Erythroblast (primary cell): ENCODE data around the gene CCDC177.

Source experiments
- DNase-seq, 2 experiments: peaks; one replicate each; lab custom pipeline; 2025; lab: John Stamatoyannopoulos, UW
- GATA1 ChIP-seq: IDR thresholded peaks from 2 replicates; pipeline ENCODE4 v1.6.1; 2011; ENCODE audit warnings: low read depth, mild to moderate bottlenecking, control low read depth, low read length, moderate library complexity
- POLR2A ChIP-seq: IDR thresholded peaks from 2 replicates; pipeline ENCODE4 v1.6.1; 2011; ENCODE audit warnings: mild to moderate bottlenecking, low read length

Gene CCDC177

DNA sequence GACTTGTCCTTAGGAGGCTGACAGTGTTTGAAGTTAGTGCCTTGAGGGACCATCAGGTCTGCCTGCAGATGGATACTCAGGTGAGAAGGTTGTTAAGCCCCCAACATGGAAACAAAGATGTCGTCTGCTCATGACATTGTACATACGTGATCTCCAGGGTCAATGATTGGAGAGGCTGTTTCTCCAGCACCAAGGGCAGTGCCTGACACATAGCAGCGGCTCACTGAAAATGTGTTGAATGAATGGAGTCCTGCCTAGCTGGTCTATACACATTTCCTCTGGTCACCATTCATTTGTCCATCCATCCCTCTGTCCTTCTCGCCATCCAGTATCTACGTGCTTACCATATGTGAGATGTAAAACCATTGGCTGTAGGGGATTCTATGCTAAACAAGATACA is 7.1 kb downstream of the CCDC177 start:
- TF ChIP-seq GATA1 (no peak), POLR2A (no peak)
- no peak for DNase-seq

DNA sequence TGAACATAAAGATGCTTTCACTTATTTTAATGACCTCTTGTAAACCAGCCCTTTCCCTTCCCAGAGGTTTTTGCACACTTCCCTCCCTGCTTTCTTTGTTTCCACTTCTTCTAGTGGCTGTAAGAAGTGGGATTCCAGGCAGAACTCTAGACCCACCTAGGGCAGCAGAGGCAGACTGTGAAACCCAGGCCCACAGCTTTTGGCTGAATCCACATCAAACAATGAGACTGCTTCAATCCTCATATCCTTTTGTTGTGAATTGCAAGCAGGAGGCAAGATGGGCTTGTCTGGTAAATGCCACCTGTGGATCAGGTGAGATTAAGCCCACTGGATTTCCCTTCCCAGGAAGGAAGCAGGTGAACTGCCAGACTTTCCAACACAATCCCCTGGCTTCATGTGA is 12.8 kb downstream of the CCDC177 start:
- no peak for DNase-seq
- TF ChIP-seq GATA1 (no peak), POLR2A (no peak)

DNA sequence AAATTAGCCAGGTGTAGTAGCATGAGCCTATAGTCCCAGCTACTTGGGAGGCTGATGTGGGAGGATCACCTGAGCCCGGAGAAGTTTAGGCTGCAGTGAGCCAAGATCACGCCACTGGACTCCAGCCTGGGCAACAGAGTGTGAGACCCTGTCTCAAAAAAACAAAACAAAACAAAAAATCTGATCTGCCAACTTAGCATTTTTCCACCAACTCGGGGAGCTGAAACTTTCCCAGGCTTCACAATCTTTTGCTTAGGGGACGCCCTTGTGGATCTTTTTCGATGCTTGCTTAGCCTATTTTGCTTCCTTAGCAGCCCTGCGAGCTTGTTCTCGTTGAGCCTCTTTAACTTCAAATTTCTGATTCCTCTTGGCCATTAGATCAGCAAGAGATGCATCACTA is 13.8 kb downstream of the CCDC177 start:
- no peak for DNase-seq
- no peak for TF ChIP-seq POLR2A
- TF ChIP-seq GATA1: no peak

DNA sequence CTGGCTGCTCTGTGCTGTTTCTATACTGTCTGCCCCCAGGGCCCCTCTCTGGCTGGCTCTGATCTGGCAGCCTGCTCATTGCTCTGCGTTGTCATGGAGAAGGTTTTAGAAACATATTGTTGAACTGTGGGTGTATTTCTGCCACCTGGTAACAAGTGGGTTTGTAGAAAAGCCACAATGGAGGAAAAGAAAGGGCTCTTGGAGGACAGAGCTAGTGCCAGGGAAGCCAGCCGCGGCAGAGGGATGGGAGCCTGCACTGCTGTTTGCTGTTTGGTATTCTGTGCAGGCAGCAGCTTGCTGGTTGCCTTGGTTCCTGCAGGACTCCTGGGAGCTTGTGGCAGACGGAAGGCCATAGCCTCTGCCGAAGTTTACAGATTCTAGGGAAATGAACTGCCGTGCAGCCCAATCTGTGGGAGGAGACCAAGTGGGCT is 15.1 kb downstream of the CCDC177 start:
- TF ChIP-seq GATA1: no peak
- no peak for TF ChIP-seq POLR2A
- DNase-seq: no peak

DNA sequence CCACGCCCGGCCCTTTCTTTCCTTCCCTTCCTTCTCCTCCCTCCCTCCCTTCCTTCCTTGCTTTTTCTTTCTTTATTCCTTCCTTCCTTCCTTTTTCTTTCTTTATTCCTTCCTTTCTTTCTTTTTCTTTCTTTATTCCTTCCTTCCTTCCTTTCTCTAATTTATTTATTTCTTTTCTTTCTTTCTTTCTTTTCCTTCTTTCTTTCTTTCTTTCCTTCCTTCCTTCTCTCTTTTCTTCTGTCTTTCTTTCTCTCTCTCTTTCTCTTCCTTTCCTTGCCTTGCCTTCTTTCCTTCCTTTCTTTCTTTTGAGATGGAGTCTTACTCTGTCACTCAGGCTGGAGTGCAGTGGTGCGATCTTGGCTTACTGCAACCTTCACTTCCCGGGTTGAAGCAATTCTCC is 15.9 kb downstream of the CCDC177 start:
- TF ChIP-seq POLR2A (no peak), GATA1 (no peak)
- DNase-seq: no peak

DNA sequence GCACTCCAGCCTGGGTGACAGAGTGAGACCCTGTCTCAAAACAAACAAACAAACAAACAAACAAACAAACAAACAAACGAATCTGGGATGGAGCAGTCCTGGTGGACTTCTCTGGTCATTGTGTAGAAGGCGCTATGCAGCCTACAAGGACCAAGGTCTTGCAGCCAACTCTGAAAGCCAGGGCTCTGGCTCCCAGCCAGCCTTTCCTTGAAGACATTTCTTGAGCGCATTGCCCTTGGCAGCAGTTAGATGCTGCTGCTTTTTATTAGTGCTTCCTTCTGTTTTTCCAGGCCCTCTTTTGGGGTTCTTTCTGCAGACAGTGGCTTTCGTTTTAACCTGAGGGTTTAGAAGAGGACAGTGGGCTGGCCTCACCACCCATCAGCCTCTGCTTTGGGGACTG is 20.2 kb downstream of the CCDC177 start:
- TF ChIP-seq GATA1 (no peak), POLR2A (no peak)
- DNase-seq: no peak

DNA sequence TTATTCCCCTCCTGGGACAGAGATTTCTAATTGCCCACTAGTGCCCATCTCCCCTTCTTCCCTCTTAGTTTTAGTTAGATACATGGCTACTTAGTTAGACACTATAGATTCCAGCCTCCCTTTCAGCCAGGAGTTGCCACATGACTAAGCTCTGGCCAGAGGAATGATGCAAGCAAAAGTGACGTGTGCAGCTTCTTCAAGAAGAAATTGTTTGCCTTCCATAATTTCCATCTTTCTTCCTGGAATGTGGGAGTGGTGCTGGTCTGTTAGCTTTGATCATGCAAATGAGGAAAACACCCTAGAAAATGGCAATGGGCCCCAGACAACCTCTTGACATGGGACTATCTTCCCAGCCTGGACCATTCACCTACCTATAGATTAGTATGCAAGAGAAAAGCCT is 21.4 kb downstream of the CCDC177 start:
- TF ChIP-seq POLR2A: no peak
- DNase-seq: peak in 1 of 2 experiments; percentile 30

DNA sequence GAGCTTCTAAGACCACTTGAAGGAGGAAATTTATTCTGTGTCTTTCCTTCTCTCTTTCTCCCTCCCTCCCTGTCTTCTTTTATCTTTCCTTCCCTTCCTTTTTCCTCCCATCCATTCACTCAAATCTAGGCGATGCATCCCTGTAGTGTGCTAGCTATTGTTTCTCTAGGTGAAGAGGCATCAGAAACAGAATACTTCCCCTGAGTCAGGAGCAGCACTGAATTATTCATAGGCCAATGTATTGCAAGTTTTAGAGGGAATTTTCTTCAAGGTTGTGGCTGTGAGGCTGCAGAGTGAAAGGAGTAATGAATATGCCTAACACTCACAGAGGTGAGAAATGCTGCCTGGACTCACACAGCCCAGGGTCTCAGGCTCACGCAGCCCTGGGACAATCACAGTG is 23.2 kb downstream of the CCDC177 start:
- no peak for TF ChIP-seq POLR2A
- no peak for TF ChIP-seq GATA1
- DNase-seq: no peak

DNA sequence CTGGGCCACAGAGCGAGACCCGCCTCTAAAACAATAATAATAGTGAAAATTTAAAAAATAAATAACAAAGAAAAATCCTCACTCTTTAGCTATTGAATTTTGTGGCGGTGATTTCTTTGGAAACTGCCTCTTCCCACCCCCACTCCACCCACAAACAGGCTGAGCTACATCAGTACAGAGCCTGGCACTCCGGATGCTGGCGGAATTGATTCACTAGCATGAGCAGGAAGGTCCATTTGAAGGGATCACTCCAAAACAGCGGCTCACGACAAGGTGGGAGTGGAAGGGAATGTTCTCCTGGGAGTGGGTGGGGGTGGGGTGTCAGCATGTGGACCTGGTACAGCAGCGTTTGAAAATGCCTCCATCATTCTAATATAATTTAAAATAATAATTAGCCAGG is 26.1 kb downstream of the CCDC177 start:
- no peak for DNase-seq
- TF ChIP-seq GATA1 (no peak), POLR2A (no peak)

DNA sequence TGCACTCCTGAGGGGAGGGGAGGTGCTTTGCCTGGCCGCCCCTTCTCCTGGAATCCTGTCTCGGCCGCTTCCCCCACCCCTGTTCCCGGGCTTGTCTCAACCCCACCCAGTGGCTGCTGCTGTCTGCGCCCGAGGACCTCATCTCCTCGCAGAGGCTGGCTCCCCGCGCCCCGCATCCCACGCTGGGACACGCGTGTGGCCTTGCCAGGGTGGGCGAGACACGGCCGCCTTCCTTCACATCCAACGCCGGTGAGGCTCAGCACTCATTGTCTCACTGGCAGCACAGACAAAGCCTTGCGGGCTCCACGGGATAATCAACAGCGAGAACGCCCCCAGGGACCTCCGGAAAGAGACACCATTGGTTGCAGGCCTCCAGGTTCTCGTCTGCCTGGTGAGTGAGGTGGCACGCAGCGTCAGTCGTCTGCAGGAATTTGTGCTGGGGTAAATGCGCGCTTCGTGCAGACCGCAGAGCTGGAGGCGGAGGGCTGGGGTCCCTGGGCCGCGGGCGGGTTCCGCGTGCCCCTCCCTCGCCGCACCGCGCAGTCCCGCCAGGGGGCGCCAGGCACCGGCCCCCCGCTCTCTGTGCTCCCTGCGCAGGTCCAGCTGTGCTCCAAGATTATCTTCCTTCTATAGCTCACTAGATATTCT is 26.8 kb downstream of the CCDC177 start:
- no peak for TF ChIP-seq GATA1
- no peak for TF ChIP-seq POLR2A
- DNase-seq: peak; percentile 24 to 44

DNA sequence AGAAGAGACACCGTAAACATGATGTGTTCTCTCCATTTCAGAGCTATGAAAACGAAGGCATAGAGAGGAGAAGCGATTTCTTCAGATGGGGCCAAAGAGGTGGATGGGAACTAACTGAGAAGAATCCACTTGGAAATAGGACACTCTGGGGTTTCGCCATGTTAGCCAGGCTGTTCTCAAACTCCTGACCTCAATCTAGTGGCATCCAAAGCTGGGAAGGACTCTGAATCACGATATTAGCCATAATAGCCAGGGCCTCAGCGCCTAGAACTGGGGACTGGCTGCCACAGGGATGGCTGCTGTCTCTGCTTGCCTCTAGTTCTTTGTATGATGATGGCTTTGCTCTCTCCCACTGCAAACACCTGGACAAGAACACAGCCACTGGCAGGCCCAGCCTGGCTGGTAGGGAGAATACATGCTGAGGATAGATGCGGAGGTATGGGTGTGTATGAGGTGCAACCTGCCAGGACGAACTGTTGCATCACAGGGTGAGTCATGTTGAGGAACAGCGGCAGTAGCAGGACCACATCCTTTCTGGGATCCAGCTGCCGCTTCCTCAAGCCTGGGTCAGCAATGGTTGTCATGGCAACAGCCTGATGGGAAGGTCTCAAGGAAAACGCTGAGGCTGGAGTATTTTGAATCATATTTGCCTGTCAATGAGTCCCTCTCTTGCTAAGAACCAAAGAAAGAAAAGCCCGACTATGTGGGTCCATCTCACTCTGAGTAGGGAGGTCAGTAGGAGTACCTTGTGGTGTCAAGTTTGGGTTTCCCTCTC is 31.1 kb downstream of the CCDC177 start:
- peak in 1 of 2 experiments; percentile 22 for DNase-seq
- no peak for TF ChIP-seq GATA1
- no peak for TF ChIP-seq POLR2A

DNA sequence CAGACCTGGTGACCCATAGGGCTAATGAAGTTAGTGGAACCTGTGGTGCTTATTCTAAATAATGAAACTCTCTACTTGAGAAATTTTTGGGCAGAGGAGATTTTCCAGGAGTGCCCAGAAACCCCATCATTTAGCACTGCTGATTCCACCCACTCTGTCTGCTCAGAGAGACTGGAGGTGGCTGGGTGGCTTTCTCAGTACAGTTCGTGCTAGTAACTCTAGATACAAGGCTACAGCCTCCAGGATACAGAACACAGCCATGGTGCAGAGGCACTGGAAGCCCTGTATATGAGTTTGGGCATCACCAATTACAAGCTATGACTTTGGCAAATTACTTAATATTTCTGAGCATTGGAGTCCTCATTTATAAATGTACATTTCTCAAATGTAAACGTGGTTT is 32.4 kb downstream of the CCDC177 start:
- TF ChIP-seq POLR2A (no peak), GATA1 (no peak)
- DNase-seq: no peak

DNA sequence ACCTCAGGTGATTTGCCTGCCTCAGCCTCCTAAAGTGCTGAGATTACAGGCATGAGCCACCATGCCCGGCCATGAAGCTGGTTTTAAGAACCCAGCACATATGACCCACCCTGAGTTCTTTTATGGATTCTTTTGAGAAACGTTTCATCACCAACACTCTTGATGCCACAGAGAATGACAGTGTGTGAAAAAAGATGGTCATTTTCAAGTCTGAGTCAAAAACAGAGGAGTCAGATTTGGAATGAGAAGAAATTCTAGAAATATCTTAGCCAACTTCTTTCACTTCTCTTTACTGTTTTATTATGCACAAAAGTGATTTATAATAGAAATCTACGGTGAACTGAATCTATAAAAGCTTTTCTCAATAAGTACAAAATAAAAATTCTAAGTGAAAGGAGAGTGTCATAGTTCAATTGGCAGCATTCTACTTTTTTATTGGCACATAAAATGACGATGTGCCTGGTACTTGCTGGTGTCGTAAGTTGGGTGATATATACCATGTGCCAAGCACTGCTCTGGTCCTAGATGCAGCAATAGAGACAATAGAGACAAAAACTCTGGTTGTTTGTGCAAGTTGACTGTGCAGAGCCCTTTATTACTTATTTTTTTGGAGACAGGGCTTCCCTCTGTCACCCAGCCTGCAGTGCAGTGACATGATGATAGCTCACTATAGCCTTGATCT is 33.9 kb downstream of the CCDC177 start:
- no peak for TF ChIP-seq GATA1
- no peak for TF ChIP-seq POLR2A
- DNase-seq: no peak
